Astrocyte (in vitro differentiated cells and primary cell): ENCODE measurements around the gene RAPGEF3.

ENCODE experiments used
- EZH2 ChIP-seq: IDR thresholded peaks from 2 replicates; pipeline ENCODE4 v1.6.1; 2012; ENCODE audit warnings: mild to moderate bottlenecking, low read length, inconsistent platforms; ENCODE audit not compliant: insufficient read depth
- TF ChIP-seq, protein P1 (sequence below): IDR thresholded peaks from 2 replicates; pipeline ENCODE4 v1.5.1; 2011; ENCODE audit warnings: low read depth, mild to moderate bottlenecking, inconsistent platforms, low read length, moderate library complexity; ENCODE audit not compliant: insufficient read depth

DNA sequence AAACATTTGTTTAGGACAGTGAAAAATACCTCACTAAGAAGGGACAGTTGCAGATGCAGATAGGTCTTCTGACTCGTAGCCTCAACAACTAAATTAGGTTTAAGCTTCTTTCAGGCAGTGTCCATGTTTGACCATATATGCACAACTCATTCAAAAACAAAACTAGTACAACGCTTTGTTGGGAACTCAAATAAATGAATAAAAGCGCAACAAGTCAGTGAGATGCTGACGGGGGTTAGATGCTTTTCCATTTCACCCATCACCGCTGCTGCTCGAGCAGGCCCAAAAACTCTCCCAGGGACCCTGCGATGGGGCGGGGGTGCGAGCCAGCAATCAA is 53.5 kb downstream of the RAPGEF3 start:
- TF ChIP-seq, protein P1, sequence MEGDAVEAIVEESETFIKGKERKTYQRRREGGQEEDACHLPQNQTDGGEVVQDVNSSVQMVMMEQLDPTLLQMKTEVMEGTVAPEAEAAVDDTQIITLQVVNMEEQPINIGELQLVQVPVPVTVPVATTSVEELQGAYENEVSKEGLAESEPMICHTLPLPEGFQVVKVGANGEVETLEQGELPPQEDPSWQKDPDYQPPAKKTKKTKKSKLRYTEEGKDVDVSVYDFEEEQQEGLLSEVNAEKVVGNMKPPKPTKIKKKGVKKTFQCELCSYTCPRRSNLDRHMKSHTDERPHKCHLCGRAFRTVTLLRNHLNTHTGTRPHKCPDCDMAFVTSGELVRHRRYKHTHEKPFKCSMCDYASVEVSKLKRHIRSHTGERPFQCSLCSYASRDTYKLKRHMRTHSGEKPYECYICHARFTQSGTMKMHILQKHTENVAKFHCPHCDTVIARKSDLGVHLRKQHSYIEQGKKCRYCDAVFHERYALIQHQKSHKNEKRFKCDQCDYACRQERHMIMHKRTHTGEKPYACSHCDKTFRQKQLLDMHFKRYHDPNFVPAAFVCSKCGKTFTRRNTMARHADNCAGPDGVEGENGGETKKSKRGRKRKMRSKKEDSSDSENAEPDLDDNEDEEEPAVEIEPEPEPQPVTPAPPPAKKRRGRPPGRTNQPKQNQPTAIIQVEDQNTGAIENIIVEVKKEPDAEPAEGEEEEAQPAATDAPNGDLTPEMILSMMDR: no peak
- no peak for TF ChIP-seq EZH2
